CD4-positive, alpha-beta T cell treated with Interleukin-15 for 4 hours (primary cell): Measurements from ENCODE around the gene GAL.

Source experiments
- DNase-seq: peaks from one replicate; pipeline ENCODE4 v3.0.0-alpha.2; 2020; ENCODE audit warnings: low spot score

Gene GAL

GRCh38 chr11:68659158-68659921 is 25.0 kb upstream of the GAL start:
- no peak for DNase-seq

- DNase-seq: no peak
Observed at GRCh38 chr11:68660066-68660810, 24.1 kb upstream of the GAL start.

- DNase-seq: no peak
Observed at GRCh38 chr11:68661014-68661413, 23.3 kb upstream of the GAL start.

- no peak for DNase-seq
Observed at GRCh38 chr11:68661697-68662603, 22.4 kb upstream of the GAL start.

GRCh38 chr11:68663482-68664010 is 20.8 kb upstream of the GAL start:
- DNase-seq: no peak

GRCh38 chr11:68664141-68664540 is 20.2 kb upstream of the GAL start:
- DNase-seq: no peak

- DNase-seq: no peak
Observed at GRCh38 chr11:68664906-68665305, 19.4 kb upstream of the GAL start.

- DNase-seq: no peak
Observed at GRCh38 chr11:68665436-68665835, 18.9 kb upstream of the GAL start.

GRCh38 chr11:68666849-68667248 is 17.5 kb upstream of the GAL start:
- DNase-seq: no peak

- DNase-seq: no peak
Observed at GRCh38 chr11:68667511-68668500, 16.5 kb upstream of the GAL start.

GRCh38 chr11:68669301-68670090 is 14.8 kb upstream of the GAL start:
- no peak for DNase-seq

- DNase-seq: no peak
Observed at GRCh38 chr11:68670208-68670992, 13.9 kb upstream of the GAL start.

- DNase-seq: no peak
Observed at GRCh38 chr11:68673306-68673945, 10.9 kb upstream of the GAL start.

GRCh38 chr11:68673991-68674390 is 10.4 kb upstream of the GAL start:
- no peak for DNase-seq

- no peak for DNase-seq
Observed at GRCh38 chr11:68674461-68674860, 9.9 kb upstream of the GAL start.

GRCh38 chr11:68677432-68677831 is 6.9 kb upstream of the GAL start:
- no peak for DNase-seq

GRCh38 chr11:68678031-68678441 is 6.3 kb upstream of the GAL start:
- DNase-seq: no peak

- DNase-seq: no peak
Observed at GRCh38 chr11:68680541-68681231, 3.7 kb upstream of the GAL start.
